LHCN-M2 (cell line): ENCODE measurements around the gene PLEKHF1. TPM values are rescaled to one million over a fixed set of nuclear protein-coding genes. Genes with fewer than 3 reads are reported as not detected.
A peak's percentile ranks its signal among the peaks of the same experiment; 100 is the strongest.
"Not testable (repeated sequence)": the region's sequence is repeated elsewhere in the genome, so short reads cannot be mapped to it uniquely, and the experiment has no call there.

Experiments
- DNase-seq: peaks from one replicate; pipeline ENCODE4 v3.0.0-alpha.2; 2012; ENCODE audit warnings: low read depth
- polyA plus RNA-seq: library from polyadenylated mRNA; unstranded; fragments of >200 nt; gene quantifications from one replicate; pipeline ENCODE4 v1.2.1, GENCODE V29; 2012; ENCODE audit warnings: missing spikeins
- total RNA-seq: library from RNA; depleted of rRNA; stranded (reverse); fragments of >200 nt; gene quantifications from 2 replicates; pipeline ENCODE4 v1.2.3, GENCODE V29; 2014; rRNA removed

PLEKHF1 gene
- 13.8 and 15.2 TPM in 2 replicates for total RNA-seq
- polyA plus RNA-seq = 9.0 TPM

- peak; percentile 72 for DNase-seq
These were observed at the start of gene PLEKHF1 for GRCh38 chr19:29665215-29665825. Gene PLEKHF1, plus strand, starts transcription at chr19:29665461. Its CDS starts 8,379 bp downstream, at chr19:29673840.

- no peak for DNase-seq
These were observed 49.3 kb upstream of the PLEKHF1 start for GRCh38 chr19:29615891-29616425.

GRCh38 chr19:29616541-29616940 is 48.7 kb upstream of the PLEKHF1 start:
- no peak for DNase-seq

GRCh38 chr19:29617366-29618266 is 47.6 kb upstream of the PLEKHF1 start:
- DNase-seq = no peak

- DNase-seq = no peak
These were observed 46.8 kb upstream of the PLEKHF1 start for GRCh38 chr19:29618434-29618833.

GRCh38 chr19:29618871-29619270 is 46.4 kb upstream of the PLEKHF1 start:
- DNase-seq = no peak

GRCh38 chr19:29620931-29621351 is 44.3 kb upstream of the PLEKHF1 start:
- no peak for DNase-seq

- peak; percentile 25 for DNase-seq
These were observed 42.8 kb upstream of the PLEKHF1 start for GRCh38 chr19:29622166-29623070.

- DNase-seq = no peak
These were observed 41.4 kb upstream of the PLEKHF1 start for GRCh38 chr19:29623726-29624488.

GRCh38 chr19:29624489-29625185 is 40.6 kb upstream of the PLEKHF1 start:
- DNase-seq = no peak

GRCh38 chr19:29625186-29625651 is 40.0 kb upstream of the PLEKHF1 start:
- DNase-seq = no peak

GRCh38 chr19:29626386-29626785 is 38.9 kb upstream of the PLEKHF1 start:
- DNase-seq = no peak

- not testable (repeated sequence) for DNase-seq
These were observed 38.4 kb upstream of the PLEKHF1 start for GRCh38 chr19:29626832-29627231.

- DNase-seq = no peak
These were observed 36.4 kb upstream of the PLEKHF1 start for GRCh38 chr19:29628661-29629385.

GRCh38 chr19:29629836-29630534 is 35.3 kb upstream of the PLEKHF1 start:
- DNase-seq = no peak

- DNase-seq = peak; percentile 5
These were observed 34.6 kb upstream of the PLEKHF1 start for GRCh38 chr19:29630655-29631054.

- no peak for DNase-seq
These were observed 33.8 kb upstream of the PLEKHF1 start for GRCh38 chr19:29631450-29631849.

GRCh38 chr19:29634002-29634401 is 31.3 kb upstream of the PLEKHF1 start:
- no peak for DNase-seq
